Natural killer cell treated with Interleukin-12 subunit alpha and Interleukin-12 subunit beta and Interleukin-15 and Interleukin-18, amount 100 ng/mL, for 72 hours (primary cell): Measurements from ENCODE around the gene MAPK14. TPM values are rescaled to one million over a fixed set of nuclear protein-coding genes. Genes with fewer than 3 reads are reported as not detected.
A peak's percentile ranks its signal among the peaks of the same experiment; 100 is the strongest.
"Not testable (repeated sequence)": the region's sequence is repeated elsewhere in the genome, so short reads cannot be mapped to it uniquely, and the experiment has no call there.

ENCODE experiments used
- ATAC-seq, 2 donors: fragments of 150-1000 bp; cut with Tn5 transposase in 1 of 2; sonication (Bioruptor Pico), chemical (Tn5 transposase) in 1 of 2; 2 replicates each; pipeline ENCODE4 v1.10.0; 2021
- DNase-seq: peaks from one replicate; pipeline ENCODE4 v3.0.0; 2022; ENCODE audit warnings: low spot score
- H3K27ac Mint-ChIP-seq, 2 donors: 1 replicate in 1 of 2; 2 replicates in 1 of 2; pipeline ENCODE4 v1.8.0; 2022; ENCODE audit warnings: mixed read lengths in 2 of 2, mild to moderate bottlenecking in 1 of 2, moderate library complexity in 1 of 2
- H3K27me3 Mint-ChIP-seq, 2 donors: 1 replicate in 1 of 2; 2 replicates in 1 of 2; pipeline ENCODE4 v1.8.0; 2022; ENCODE audit warnings: mixed read lengths in 2 of 2
- H3K36me3 Mint-ChIP-seq: one replicate; pipeline ENCODE4 v1.8.0; 2022; ENCODE audit warnings: mixed read lengths
- H3K4me1 Mint-ChIP-seq, 2 donors: 1 replicate in 1 of 2; 2 replicates in 1 of 2; pipeline ENCODE4 v1.8.0; 2022; ENCODE audit warnings: low read depth in 2 of 2, mixed read lengths in 2 of 2, mild to moderate bottlenecking in 1 of 2
- H3K4me3 Mint-ChIP-seq: one replicate; pipeline ENCODE4 v1.8.0; 2022; ENCODE audit warnings: mixed read lengths
- H3K9me3 Mint-ChIP-seq: 2 replicates; pipeline ENCODE4 v1.8.0; 2022; ENCODE audit warnings: mixed read lengths
- total RNA-seq, 2 donors: library from RNA; stranded (reverse); gene quantifications; one replicate each; pipeline ENCODE4 v1.2.3, GENCODE V29; 2022

MAPK14 gene
- total RNA-seq, 2 donors from 2014 or later = 68.4 to 71.4 TPM

- H3K9me3 Mint-ChIP-seq = no peaks in the 10 kb centered on the region
- H3K36me3 Mint-ChIP-seq = peaks cover 59% of the 10 kb centered on the region
- ATAC-seq (no peak), DNase-seq (no peak)
- no peak overlapping the region for H3K27ac Mint-ChIP-seq
- peaks cover 17 to 21% of the 10 kb centered on the region in 2 donors for H3K4me1 Mint-ChIP-seq
- H3K27me3 Mint-ChIP-seq = no peaks in the 10 kb centered on the region
- no peak overlapping the region for H3K4me3 Mint-ChIP-seq
Observed at GRCh38 chr6:36083446-36083845, 55.8 kb downstream of the MAPK14 start.

- H3K4me1 Mint-ChIP-seq, H3K4me3 Mint-ChIP-seq, H3K27ac Mint-ChIP-seq, ATAC-seq, H3K9me3 Mint-ChIP-seq, H3K27me3 Mint-ChIP-seq, DNase-seq: not testable (repeated sequence)
- peaks cover 27% of the 10 kb centered on the region for H3K36me3 Mint-ChIP-seq
Observed at GRCh38 chr6:36088204-36088603, 60.6 kb downstream of the MAPK14 start.

- Mint-ChIP-seq H3K36me3 (peaks cover 24% of the 10 kb centered on the region), H3K27ac (peak overlapping the region in 1 of 2 donors; percentile 38), H3K4me1 (peaks cover 0 to 6% of the 10 kb centered on the region in 2 donors), H3K4me3 (no peak overlapping the region), H3K9me3 (no peaks in the 10 kb centered on the region), H3K27me3 (no peaks in the 10 kb centered on the region)
- DNase-seq (no peak), ATAC-seq (no peak)
Observed at GRCh38 chr6:36089048-36089447, 61.4 kb downstream of the MAPK14 start.

DNA sequence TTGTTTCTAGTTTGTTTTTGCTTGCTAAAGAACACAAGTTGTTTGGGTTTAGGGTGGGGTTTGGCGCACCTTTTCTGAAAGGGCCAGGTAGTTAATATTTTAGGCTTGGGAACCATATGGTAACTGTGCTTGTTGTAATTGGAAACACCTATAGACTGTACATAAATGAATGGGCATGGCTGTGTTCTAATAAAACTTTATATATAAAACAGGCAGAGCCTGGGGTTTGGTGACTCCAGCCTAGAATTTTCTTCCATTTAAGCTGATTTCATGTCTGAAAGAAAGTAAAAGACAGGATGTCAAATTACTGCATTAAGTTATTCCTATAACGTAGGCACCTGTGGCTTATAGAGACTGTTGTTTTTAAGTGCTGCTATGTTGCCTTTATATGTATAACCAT is 66.6 kb downstream of the MAPK14 start:
- Mint-ChIP-seq H3K4me1 (peaks cover 31 to 33% of the 10 kb centered on the region in 2 donors), H3K4me3 (no peak overlapping the region), H3K27ac (peak overlapping the region; percentile 38 to 66), H3K9me3 (no peaks in the 10 kb centered on the region), H3K36me3 (no peaks in the 10 kb centered on the region), H3K27me3 (no peaks in the 10 kb centered on the region)
- DNase-seq = no peak
- ATAC-seq = no peak

- peak; percentile 87 to 89 for ATAC-seq
- no peaks in the 10 kb centered on the region for H3K36me3 Mint-ChIP-seq
- no peaks in the 10 kb centered on the region for H3K27me3 Mint-ChIP-seq
- DNase-seq = peak; percentile 86
- peak overlapping the region; percentile 38 to 66 for H3K27ac Mint-ChIP-seq
- no peaks in the 10 kb centered on the region for H3K9me3 Mint-ChIP-seq
- peaks cover 38 to 40% of the 10 kb centered on the region in 2 donors for H3K4me1 Mint-ChIP-seq
- no peak overlapping the region for H3K4me3 Mint-ChIP-seq
Observed at GRCh38 chr6:36094753-36095496, 67.3 kb downstream of the MAPK14 start.

DNA sequence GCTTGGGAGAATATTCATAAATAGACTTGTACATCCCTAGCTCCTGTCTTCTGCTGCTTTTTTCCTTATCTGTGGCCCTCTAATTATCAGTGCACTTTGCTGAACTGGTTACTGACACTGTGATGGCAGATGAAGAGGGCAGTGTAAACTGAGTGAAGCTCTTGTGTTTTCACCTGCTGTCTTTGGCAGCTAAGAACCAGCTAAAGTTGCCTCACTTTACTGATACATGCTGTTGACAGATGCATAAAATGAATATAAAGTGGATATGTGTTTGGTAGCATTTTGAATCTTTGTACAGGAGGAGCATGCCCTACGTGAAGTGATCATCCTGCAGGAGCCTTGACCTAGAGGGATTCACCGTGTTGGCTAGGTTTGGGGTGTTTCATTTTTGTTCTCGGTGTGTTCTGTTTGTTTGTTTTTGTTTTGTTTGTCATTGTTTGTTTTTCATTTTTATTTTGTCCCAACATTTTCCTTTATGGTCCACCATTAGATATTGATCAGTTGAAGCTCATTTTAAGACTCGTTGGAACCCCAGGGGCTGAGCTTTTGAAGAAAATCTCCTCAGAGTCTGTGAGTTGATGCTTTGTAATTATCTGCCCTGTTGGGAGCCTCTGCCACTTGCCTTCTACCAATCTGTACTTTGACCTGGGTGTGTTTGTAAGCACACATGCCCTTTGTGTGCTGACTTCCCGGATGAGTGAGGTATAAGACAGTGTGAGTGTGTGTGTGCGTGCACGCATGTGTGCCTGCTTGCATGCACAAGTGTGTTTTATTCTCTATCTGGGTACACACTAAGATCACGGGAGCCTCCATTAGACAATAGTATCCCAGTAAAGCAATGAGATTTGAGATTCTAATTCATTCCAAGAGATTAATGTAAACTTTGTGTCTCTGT is 68.1 kb downstream of the MAPK14 start:
- DNase-seq (no peak), ATAC-seq (no peak)
- Mint-ChIP-seq H3K36me3 (no peaks in the 10 kb centered on the region), H3K9me3 (no peaks in the 10 kb centered on the region), H3K4me1 (peaks cover 43 to 46% of the 10 kb centered on the region in 2 donors), H3K27ac (peak overlapping the region; percentile 38 to 66), H3K27me3 (no peaks in the 10 kb centered on the region), H3K4me3 (no peak overlapping the region)

GRCh38 chr6:36098253-36098919 is 70.8 kb downstream of the MAPK14 start:
- H3K27me3 Mint-ChIP-seq = no peaks in the 10 kb centered on the region
- DNase-seq (no peak), ATAC-seq (no peak)
- H3K4me1 Mint-ChIP-seq = peaks cover 53 to 60% of the 10 kb centered on the region in 2 donors
- peak overlapping the region; percentile 79 to 91 for H3K27ac Mint-ChIP-seq
- no peaks in the 10 kb centered on the region for H3K9me3 Mint-ChIP-seq
- H3K4me3 Mint-ChIP-seq = peak overlapping the region; percentile 25
- peaks cover 5% of the 10 kb centered on the region for H3K36me3 Mint-ChIP-seq

DNA sequence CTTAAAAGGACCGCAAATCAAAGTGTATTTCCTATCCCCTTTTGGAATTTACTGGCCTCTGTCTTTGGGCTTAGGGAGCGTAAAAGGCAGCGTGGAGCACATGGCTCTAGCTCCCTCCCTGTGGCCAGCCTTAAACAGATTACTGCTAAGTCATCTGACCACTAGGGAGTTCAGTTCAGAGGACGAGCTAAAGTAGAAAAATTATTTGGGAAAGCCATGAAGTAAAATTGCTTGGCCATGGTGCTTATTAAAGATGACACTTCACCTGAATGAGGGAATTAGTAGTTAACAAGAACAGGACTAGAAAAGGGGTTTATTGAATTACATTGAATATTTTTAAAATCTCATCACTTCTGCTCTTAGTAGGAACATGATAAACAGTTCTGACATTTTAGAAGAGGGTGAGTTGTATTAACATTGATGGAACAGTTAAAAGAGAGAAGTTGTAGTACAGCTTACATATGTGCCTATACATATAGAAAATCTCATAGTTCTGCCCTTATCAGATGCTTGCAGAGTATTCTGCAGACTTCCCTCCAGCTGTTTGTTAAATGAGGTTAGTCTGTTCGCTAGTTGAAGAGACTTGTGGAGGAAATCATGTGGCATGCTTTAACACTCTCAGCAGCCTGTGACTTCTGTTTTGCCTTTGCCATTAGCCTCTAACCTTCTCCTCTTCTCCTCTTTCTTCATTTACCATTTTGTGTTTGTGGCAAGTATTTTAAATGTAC is 71.5 kb downstream of the MAPK14 start:
- ATAC-seq (no peak), DNase-seq (no peak)
- Mint-ChIP-seq H3K36me3 (peaks cover 10% of the 10 kb centered on the region), H3K27ac (peak overlapping the region; percentile 79 to 91), H3K4me1 (peaks cover 57 to 60% of the 10 kb centered on the region in 2 donors), H3K27me3 (no peaks in the 10 kb centered on the region), H3K4me3 (peak overlapping the region; percentile 64), H3K9me3 (no peaks in the 10 kb centered on the region)

DNA sequence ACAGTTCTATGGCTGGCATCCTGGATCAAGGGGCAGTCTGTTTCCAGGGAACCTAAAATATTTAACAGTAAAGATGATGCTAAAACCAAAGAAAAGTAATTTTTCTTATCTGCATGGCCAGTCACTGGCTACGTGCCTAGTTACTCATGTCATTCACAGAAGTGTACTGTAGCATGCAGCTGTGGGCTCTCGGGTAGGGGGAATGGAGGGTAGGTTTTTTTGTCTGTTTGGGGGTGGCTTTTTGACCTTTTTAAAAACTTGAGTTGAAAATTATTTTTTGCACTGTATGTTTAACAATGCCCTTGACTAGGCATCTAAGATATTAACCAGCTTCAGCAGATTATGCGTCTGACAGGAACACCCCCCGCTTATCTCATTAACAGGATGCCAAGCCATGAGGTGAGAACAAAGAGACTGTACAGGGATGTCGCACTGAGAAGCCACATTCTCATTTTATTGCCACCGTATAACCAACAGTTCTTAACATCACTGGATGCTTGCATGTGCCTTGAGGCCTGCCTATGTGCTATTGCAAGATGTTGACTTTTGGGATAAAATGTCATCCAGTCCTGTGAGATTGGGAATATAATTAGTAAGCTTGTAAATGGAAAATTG is 72.4 kb downstream of the MAPK14 start:
- peak overlapping the region; percentile 79 to 91 for H3K27ac Mint-ChIP-seq
- H3K9me3 Mint-ChIP-seq = no peaks in the 10 kb centered on the region
- ATAC-seq (peak; percentile 73 to 86), DNase-seq (no peak)
- peaks cover 54% of the 10 kb centered on the region in 2 donors for H3K4me1 Mint-ChIP-seq
- H3K4me3 Mint-ChIP-seq = peak overlapping the region; percentile 64
- H3K36me3 Mint-ChIP-seq = peaks cover 10% of the 10 kb centered on the region
- no peaks in the 10 kb centered on the region for H3K27me3 Mint-ChIP-seq

GRCh38 chr6:36101691-36102090 is 74.1 kb downstream of the MAPK14 start:
- Mint-ChIP-seq H3K27ac (peak overlapping the region; percentile 5 to 91), H3K9me3 (no peaks in the 10 kb centered on the region), H3K4me3 (no peak overlapping the region), H3K27me3 (no peaks in the 10 kb centered on the region), H3K4me1 (peaks cover 43% of the 10 kb centered on the region in 2 donors), H3K36me3 (peaks cover 10% of the 10 kb centered on the region)
- DNase-seq (no peak), ATAC-seq (no peak)

GRCh38 chr6:36102853-36103252 is 75.2 kb downstream of the MAPK14 start:
- ATAC-seq (no peak), DNase-seq (no peak)
- H3K36me3 Mint-ChIP-seq = peaks cover 10% of the 10 kb centered on the region
- H3K4me1 Mint-ChIP-seq = peaks cover 40 to 44% of the 10 kb centered on the region in 2 donors
- H3K9me3 Mint-ChIP-seq = no peaks in the 10 kb centered on the region
- H3K27ac Mint-ChIP-seq = peak overlapping the region; percentile 5 to 91
- no peaks in the 10 kb centered on the region for H3K27me3 Mint-ChIP-seq
- H3K4me3 Mint-ChIP-seq = no peak overlapping the region

- Mint-ChIP-seq H3K36me3 (peaks cover 10% of the 10 kb centered on the region), H3K4me3 (no peak overlapping the region), H3K27me3 (no peaks in the 10 kb centered on the region), H3K9me3 (no peaks in the 10 kb centered on the region), H3K27ac (peak overlapping the region in 1 of 2 donors; percentile 61), H3K4me1 (peaks cover 34 to 41% of the 10 kb centered on the region in 2 donors)
- DNase-seq = no peak
- ATAC-seq = no peak
Observed at GRCh38 chr6:36104836-36105235, 77.2 kb downstream of the MAPK14 start.

GRCh38 chr6:36109092-36109491 is 81.5 kb downstream of the MAPK14 start:
- Mint-ChIP-seq H3K4me3 (no peak overlapping the region), H3K4me1 (peaks cover 17 to 30% of the 10 kb centered on the region in 2 donors), H3K9me3 (no peaks in the 10 kb centered on the region), H3K27me3 (no peaks in the 10 kb centered on the region), H3K27ac (peak overlapping the region in 1 of 2 donors; percentile 5), H3K36me3 (peaks cover under 1% of the 10 kb centered on the region)
- DNase-seq = no peak
- ATAC-seq = no peak
